H1 (cell line): ENCODE data around the gene GATA5. TPM values are rescaled to one million over a fixed set of nuclear protein-coding genes. Genes with fewer than 3 reads are reported as not detected.

ENCODE experiments used
- CTCF ChIA-PET: fragments of 300-600 bp; sonication (Branson Sonifier 250); formaldehyde crosslinking; loops from one replicate; lab custom pipeline; 2021; ENCODE audit not compliant: partially characterized antibody; lab: Charles Lee
- POLR2A ChIA-PET: fragments of 300-600 bp; sonication (Branson Sonifier 250); formaldehyde crosslinking; loops from one replicate; lab custom pipeline; 2021; ENCODE audit warnings: inconsistent platforms; ENCODE audit not compliant: partially characterized antibody; lab: Charles Lee
- DNase-seq, 2 experiments: peaks; one replicate each; pipeline versions ENCODE4 v3.0.0 to v3.0.0-alpha.2; 2010 to 2022; ENCODE audit warnings: low spot score in 2 of 2, low read depth in 1 of 2, mixed read lengths in 1 of 2
- FAIRE-seq: peaks from 2 replicates; lab custom pipeline; 2011; peaks lifted over from hg19 to GRCh38; lab: Jason Lieb, UNC
- H2AFZ ChIP-seq: 2 replicates; pipeline ENCODE4 v1.8.1; 2012; ENCODE audit warnings: low read length, inconsistent platforms
- H2AK5ac ChIP-seq: 2 replicates; pipeline ENCODE4 v1.6.1; 2013; ENCODE audit warnings: low read depth, low read length
- H2BK120ac ChIP-seq: replicated peaks from 2 replicates; pipeline ENCODE3; 2013; ENCODE audit warnings: low read depth, low read length, inconsistent platforms
- H2BK12ac ChIP-seq: 2 replicates; pipeline ENCODE4 v1.6.1; 2013; ENCODE audit warnings: low read depth, low read length
- H2BK15ac ChIP-seq: 2 replicates; pipeline ENCODE4 v1.6.1; 2013; ENCODE audit warnings: low read length
- H2BK20ac ChIP-seq: 2 replicates; pipeline ENCODE4 v1.6.1; 2013; ENCODE audit warnings: low read length
- H2BK5ac ChIP-seq: 2 replicates; pipeline ENCODE4 v1.6.1; 2013; ENCODE audit warnings: low read depth, low read length
- H3K14ac ChIP-seq: 2 replicates; pipeline ENCODE4 v1.6.1; 2013; ENCODE audit warnings: inconsistent platforms; ENCODE audit not compliant: insufficient read length
- H3K18ac ChIP-seq: 2 replicates; pipeline ENCODE4 v1.6.1; 2013; ENCODE audit warnings: low read length; ENCODE audit errors: extremely low read depth
- H3K23ac ChIP-seq: 2 replicates; pipeline ENCODE4 v1.6.1; 2013; ENCODE audit warnings: inconsistent platforms; ENCODE audit not compliant: insufficient read length
- H3K23me2 ChIP-seq: 2 replicates; pipeline ENCODE4 v1.6.1; 2013; ENCODE audit warnings: low read depth, low read length
- H3K27ac ChIP-seq: 2 replicates; pipeline ENCODE4 v1.6.1; 2011; ENCODE audit warnings: low read depth, low read length, inconsistent platforms
- H3K27me3 ChIP-seq, 4 experiments: replicated peaks in 1 of 4; 1 replicate in 1 of 4; 2 replicates in 3 of 4; pipeline versions ENCODE4 v1.6.1 to v1.8.1; 2011 to 2013; ENCODE audit warnings: low read length in 3 of 4, mild to moderate bottlenecking in 3 of 4, inconsistent platforms in 2 of 4, mixed read lengths in 2 of 4, moderate library complexity in 1 of 4; ENCODE audit not compliant: control insufficient read depth in 3 of 4, insufficient read depth in 3 of 4; ENCODE audit errors: extremely low read depth in 1 of 4
- H3K36me3 ChIP-seq, 4 experiments: 2 replicates each; pipeline versions ENCODE4 v1.6.1 to v1.8.1; 2011 to 2013; ENCODE audit warnings: mild to moderate bottlenecking in 4 of 4, low read length in 3 of 4, moderate library complexity in 2 of 4, control low read depth in 1 of 4, inconsistent platforms in 1 of 4; ENCODE audit not compliant: insufficient read depth in 4 of 4, control insufficient read depth in 2 of 4
- H3K4ac ChIP-seq: replicated peaks from 2 replicates; pipeline ENCODE3; 2013; ENCODE audit warnings: low read length, low read depth, mixed read lengths, inconsistent platforms; ENCODE audit not compliant: insufficient read length
- H3K4me1 ChIP-seq, 4 experiments: replicated peaks in 1 of 4; 1 replicate in 1 of 4; 2 replicates in 3 of 4; pipeline versions ENCODE4 v1.6.1 to v1.8.1; 2011 to 2013; ENCODE audit warnings: low read length in 3 of 4, inconsistent platforms in 2 of 4, mixed read lengths in 1 of 4; ENCODE audit not compliant: insufficient read depth in 4 of 4, control insufficient read depth in 3 of 4
- H3K4me2 ChIP-seq, 2 experiments: 2 replicates each; pipeline versions ENCODE4 v1.6.1 to v1.8.1; 2011 to 2013; ENCODE audit warnings: low read depth in 2 of 2, low read length in 2 of 2, control low read depth in 1 of 2, inconsistent platforms in 1 of 2, mild to moderate bottlenecking in 1 of 2; ENCODE audit not compliant: insufficient read depth in 1 of 2
- H3K4me3 ChIP-seq, 4 experiments: fragments of 200-600, 300-600 bp in 1 of 4; sonication (generic), shearing (Covaris generic), sonication (Bioruptor Twin) in 1 of 4; 2 replicates each; pipeline versions ENCODE4 v1.5.1 to v1.8.1; 2011 to 2016; ENCODE audit warnings: low read length in 4 of 4, low read depth in 3 of 4, control low read depth in 2 of 4, inconsistent platforms in 2 of 4, mild to moderate bottlenecking in 2 of 4, mixed read lengths in 1 of 4, moderate library complexity in 1 of 4; ENCODE audit not compliant: insufficient read depth in 2 of 4; ENCODE audit errors: extremely low read depth in 1 of 4
- H3K56ac ChIP-seq: replicated peaks from 2 replicates; pipeline ENCODE3; 2013; ENCODE audit warnings: low read depth, mild to moderate bottlenecking, mixed read lengths, low read length, inconsistent platforms; ENCODE audit not compliant: insufficient read length
- H3K79me1 ChIP-seq: 2 replicates; pipeline ENCODE4 v1.6.1; 2013; ENCODE audit warnings: low read depth, low read length, control low read depth
- H3K79me2 ChIP-seq, 2 experiments: 2 replicates each; pipeline versions ENCODE4 v1.6.1 to v1.8.1; 2012 to 2013; ENCODE audit warnings: low read length in 2 of 2, mild to moderate bottlenecking in 2 of 2, inconsistent platforms in 1 of 2; ENCODE audit not compliant: insufficient read depth in 2 of 2, control insufficient read depth in 1 of 2
- H3K9ac ChIP-seq, 4 experiments: replicated peaks in 1 of 4; 1 replicate in 1 of 4; 2 replicates in 3 of 4; pipeline versions ENCODE4 v1.6.1 to v1.8.1; 2011 to 2013; ENCODE audit warnings: low read depth in 3 of 4, low read length in 3 of 4, control low read depth in 2 of 4, mild to moderate bottlenecking in 2 of 4, moderate library complexity in 2 of 4, inconsistent platforms in 1 of 4; ENCODE audit errors: extremely low read depth in 1 of 4
- H3K9me3 ChIP-seq, 2 experiments: 2 replicates each; pipeline versions ENCODE4 v1.6.1 to v1.8.1; 2012 to 2013; ENCODE audit warnings: mild to moderate bottlenecking in 2 of 2, moderate library complexity in 2 of 2, control low read depth in 1 of 2, inconsistent platforms in 1 of 2, low read depth in 1 of 2, low read length in 1 of 2, mixed read lengths in 1 of 2; ENCODE audit not compliant: insufficient read depth in 2 of 2
- H4K20me1 ChIP-seq, 2 experiments: replicated peaks in 1 of 2; 2 replicates each; pipeline versions ENCODE3 to v1.8.1; 2011 to 2013; ENCODE audit warnings: inconsistent platforms in 2 of 2, low read length in 2 of 2, mild to moderate bottlenecking in 1 of 2; ENCODE audit not compliant: insufficient read depth in 2 of 2, control insufficient read depth in 1 of 2
- H4K5ac ChIP-seq: 2 replicates; pipeline ENCODE4 v1.6.1; 2013; ENCODE audit warnings: low read length, low read depth, mixed read lengths, inconsistent platforms; ENCODE audit not compliant: insufficient read length
- H4K8ac ChIP-seq: 2 replicates; pipeline ENCODE4 v1.8.0; 2013; ENCODE audit warnings: mild to moderate bottlenecking, moderate library complexity, low read length, inconsistent platforms; ENCODE audit not compliant: insufficient read depth; ENCODE audit errors: extremely low read depth
- H4K91ac ChIP-seq: replicated peaks from 2 replicates; pipeline ENCODE3; 2013; ENCODE audit warnings: low read length, mixed read lengths, inconsistent platforms; ENCODE audit not compliant: insufficient read length
- CBX5 ChIP-seq: fragments of 300-800, 300-1000 bp; sonication (generic); IDR thresholded peaks from 2 replicates; pipeline ENCODE4 v1.7.1; 2016; ENCODE audit warnings: antibody characterized with exemption, low read length, low read depth
- GTF2F1 ChIP-seq: IDR thresholded peaks from 2 replicates; pipeline ENCODE4 v1.6.1; 2012; ENCODE audit warnings: low read depth, low read length, improper control_type of control experiment, borderline replicate concordance
- KDM5A ChIP-seq: fragments of 200-600 bp; IDR thresholded peaks from 2 replicates; pipeline ENCODE4 v1.7.1; 2012; ENCODE audit warnings: mild to moderate bottlenecking, low read length, inconsistent platforms, mixed read lengths
- POLR2A ChIP-seq, 2 experiments: IDR thresholded peaks; 1 replicate in 1 of 2; 2 replicates in 1 of 2; pipeline ENCODE4 v1.6.1; 2011; ENCODE audit warnings: low read depth in 2 of 2, low read length in 2 of 2, mild to moderate bottlenecking in 2 of 2; ENCODE audit errors: control extremely low read depth in 1 of 2
- RNF2 ChIP-seq: fragments of 200-900, 300-1000 bp; sonication (generic); IDR thresholded peaks from 2 replicates; pipeline ENCODE4 v1.7.1; 2016; ENCODE audit warnings: borderline replicate concordance, low read depth, mild to moderate bottlenecking, antibody characterized with exemption, low read length; ENCODE audit not compliant: poor library complexity, severe bottlenecking; ENCODE audit errors: missing control alignments
- TAF1 ChIP-seq: IDR thresholded peaks from 2 replicates; pipeline ENCODE4 v1.6.1; 2011; ENCODE audit warnings: mild to moderate bottlenecking, low read depth, low read length
- WGBS, 2 experiments: shearing (Covaris generic) in 1 of 2; methylation state at CpG; one replicate each; pipeline versions ENCODE4 v1.1.6 to v1.1.7; 2013 to 2015; ENCODE audit warnings: low lambda C conversion rate in 2 of 2, mixed read lengths in 2 of 2, inconsistent platforms in 1 of 2, low coverage in 1 of 2, missing lambda C conversion rate in 1 of 2; ENCODE audit not compliant: insufficient replicate concordance in 2 of 2, insufficient coverage in 1 of 2, insufficient read length in 1 of 2; ENCODE audit errors: extremely low coverage in 1 of 2, missing lambda C conversion rate in 1 of 2; 5-methylcytosine and 5-hydroxymethylcytosine counted together
- polyA plus RNA-seq, 7 experiments: library from polyadenylated mRNA; depleted of rRNA in 3 of 7; stranded (reverse) in 5 of 7; unstranded in 2 of 7; fragments of >200 nt in 5 of 7; fragments of 200-250 nt in 2 of 7; gene quantifications; 1 replicate in 5 of 7; 2 replicates in 1 of 7; 4 replicates in 1 of 7; pipeline versions ENCODE4 v1.2.1 to v1.2.3, GENCODE V29; 2011 to 2013; ENCODE audit warnings: missing spikeins in 2 of 7, mixed read lengths in 2 of 7
- total RNA-seq: library from RNA; stranded (reverse); fragmentation: NEBNext Ultra II Directional; extraction: Animal tissue kit (Norgen Biotek cat#: 25700); gene quantifications from 2 replicates; pipeline ENCODE4 v1.2.1, GENCODE V29; 2021

GATA5 gene
- total and polyA plus RNA-seq, 2 of the 8 experiments (the other 6 are each of a cell fraction or from before 2014, with no cell fraction given): 0.08 to 0.11 TPM

DNA sequence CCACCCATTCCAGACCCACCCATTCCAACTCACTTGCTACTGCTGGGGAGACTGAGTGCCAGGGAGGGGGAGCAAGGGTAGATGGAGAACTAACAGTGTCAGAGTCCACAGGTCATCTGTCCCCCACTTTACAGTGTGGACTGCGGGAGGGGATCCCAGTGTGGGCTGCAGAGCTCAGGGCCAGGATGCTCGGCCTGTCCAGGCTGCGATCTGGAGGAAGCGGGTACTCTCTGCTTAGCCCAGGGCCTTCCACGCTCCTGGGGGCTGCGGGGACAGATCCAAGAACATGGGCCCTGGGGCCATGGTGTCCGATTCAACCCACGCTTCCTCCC is 14.1 kb upstream of the GATA5 start:
- TF ChIP-seq TAF1: no peak
- TF ChIP-seq KDM5A: no peak
- TF ChIP-seq GTF2F1: no peak
- TF ChIP-seq CBX5: no peak
- TF ChIP-seq RNF2: no peak
- no peak for TF ChIP-seq POLR2A (IDR thresholded peaks at IDR 0.05; ENCODE audit: control extremely low read depth in 1 of 2, low read depth in 2 of 2, low read length in 2 of 2)
- Histone ChIP-seq H3K36me3 (no peaks in the 10 kb centered on the region), H3K23me2 (no peaks in the 10 kb centered on the region), H3K14ac (no peak overlapping the region), H4K20me1 (no peaks in the 10 kb centered on the region), H4K91ac (no peak overlapping the region), H3K56ac (no peak overlapping the region), H3K79me2 (no peaks in the 10 kb centered on the region), H2BK120ac (no peak overlapping the region), H3K79me1 (no peaks in the 10 kb centered on the region), H3K9ac (no peak overlapping the region), H4K5ac (no peak overlapping the region), H3K9me3 (no peaks in the 10 kb centered on the region; a peak in 1 of 4 replicates), H4K8ac (no peak overlapping the region), H3K27me3 (peaks cover 0 to 12% (median 4%) of the 10 kb centered on the region in 4 experiments; a peak in 4 of 7 replicates), H3K4me3 (no peak overlapping the region), H2AFZ (no peak overlapping the region), H2AK5ac (no peak overlapping the region), H3K27ac (no peak overlapping the region), H2BK20ac (no peak overlapping the region), H2BK12ac (no peak overlapping the region), H3K4me1 (peaks cover 0 to 16% (median 8%) of the 10 kb centered on the region in 4 experiments; a peak in 6 of 7 replicates), H2BK5ac (no peak overlapping the region), H3K4me2 (no peak overlapping the region), H2BK15ac (no peak overlapping the region), H3K18ac (no peak overlapping the region), H3K4ac (no peak overlapping the region), H3K23ac (no peak overlapping the region)
- ChIA-PET CTCF (interaction anchor here (0.8 to 8.3 kb wide), 2 partner anchors 10 kb away, joined by 6 to 68 read pairs; no protein-coding TSS in a partner anchor), POLR2A (no interaction called here)
- 84% methylated on average over 8 of the region's 8 CpGs; no CpG with 5 or more reads in 1 of the 2 experiments for WGBS, 2 experiments
- DNase-seq (no peak), FAIRE-seq (no peak)
